ENCODE results near the gene LRP6. TPM values are rescaled to one million over a fixed set of nuclear protein-coding genes. Genes with fewer than 3 reads are reported as not detected.

Gene LRP6
- total and polyA plus RNA-seq, 10 of the 15 experiments (the other 5 are each of a cell fraction or from before 2014, with no cell fraction given): 1.5 to 14.9 (median 6.1) TPM

GRCh38 chr12:12297201-12297830 is 30.5 kb upstream of the LRP6 start:
- Histone ChIP-seq H3K27me3 (replicated peaks in 1 of 2; ENCODE audit: control insufficient read depth in 2 of 2, insufficient read depth in 2 of 2, low read length in 1 of 2) (no peaks in the 10 kb centered on the region), H3K27ac (ENCODE audit: control insufficient read depth, insufficient read depth) (no peak overlapping the region), H3K9me3 (replicated peaks; ENCODE audit: control insufficient read depth, insufficient read depth, low read length) (no peaks in the 10 kb centered on the region; the same call in 2 of the 3 replicates), H3K9ac (ENCODE audit: control insufficient read depth, insufficient read depth, low read length) (no peak overlapping the region), H4K20me1 (ENCODE audit: control insufficient read depth, insufficient read depth) (no peaks in the 10 kb centered on the region), H3K79me2 (ENCODE audit: control insufficient read depth, insufficient read depth, low read length) (no peaks in the 10 kb centered on the region), H3K4me3 (no peak overlapping the region), H2AFZ (ENCODE audit: control insufficient read depth, low read depth, low read length) (no peak overlapping the region), H3K36me3 (ENCODE audit: control insufficient read depth in 2 of 2, insufficient read depth in 2 of 2, low read length in 1 of 2) (no peaks in the 10 kb centered on the region), H3K4me2 (ENCODE audit: control insufficient read depth, insufficient read depth) (no peak overlapping the region), H3K4me1 (ENCODE audit: control insufficient read depth, insufficient read depth, low read length) (no peaks in the 10 kb centered on the region)
- DNase-seq (ENCODE audit: low read depth, low spot score): no peak
- SMC1A ChIA-PET (ENCODE audit: uncharacterized antibody, unreplicated experiment): no interaction called here
- 63% methylated on average over 8 of the region's 8 CpGs for WGBS (ENCODE audit: insufficient coverage, insufficient replicate concordance, low lambda C conversion rate, missing lambda C conversion rate)
- in situ Hi-C loops (cut with MboI): no loop called here
- no peak for TF ChIP-seq MAX (IDR thresholded peaks at IDR 0.05; ENCODE audit: low read depth, low read length)
- no peak for TF ChIP-seq KAT2A (conservative IDR thresholded peaks at IDR 0.05; ENCODE audit: control insufficient read depth, low read depth, low read length)
- no peak for TF ChIP-seq NR2C1 (IDR thresholded peaks at IDR 0.05)
- no peak for TF ChIP-seq ELK1 (IDR thresholded peaks at IDR 0.05; ENCODE audit: low read depth, low read length)
- TF ChIP-seq EED (IDR thresholded peaks at IDR 0.05; ENCODE audit: low read depth): no peak
- no peak for TF ChIP-seq NFXL1 (IDR thresholded peaks at IDR 0.05; ENCODE audit: borderline replicate concordance)
- no peak for TF ChIP-seq MYC (IDR thresholded peaks at IDR 0.05; ENCODE audit: insufficient read depth, insufficient read length, insufficient replicate concordance, low read length, severe bottlenecking)
- no peak for TF ChIP-seq STAT1 (conservative IDR thresholded peaks at IDR 0.05)
- no peak for TF ChIP-seq BMI1 (IDR thresholded peaks at IDR 0.05; ENCODE audit: borderline replicate concordance)
- no peak for TF ChIP-seq SIX5 (IDR thresholded peaks at IDR 0.05; ENCODE audit: low read depth, low read length, severe bottlenecking)
- intact Hi-C loops (cut with micrococcal nuclease; ENCODE audit: unreplicated experiment): no loop called here
- RAD21 ChIA-PET (ENCODE audit: unreplicated experiment): no interaction called here
- POLR2A ChIA-PET: no interaction called here
- no peak for ATAC-seq
- CTCF ChIA-PET: no interaction called here
- FAIRE-seq: no peak
- BruUV-seq (replicated peaks): no TSS peak

All from GM12878 (cell line).